GM23338 (cell line): ENCODE data around the gene ACP2.

Experiments
- CREB1 ChIP-seq: fragments of 250-450 bp; sonication (Bioruptor Pico); IDR thresholded peaks from 2 replicates; pipeline ENCODE4 v1.5.0; 2020; ENCODE audit warnings: low read depth, mild to moderate bottlenecking, moderate library complexity
- EZH2 ChIP-seq: fragments of 200-600 bp; sonication (generic); IDR thresholded peaks from one replicate; pipeline ENCODE4 v1.8.0; 2017; ENCODE audit warnings: antibody characterized with exemption, mild to moderate bottlenecking, low read depth; ENCODE audit not compliant: unreplicated experiment
- EZH2phosphoT487 ChIP-seq: fragments of 200-600 bp; sonication (generic); IDR thresholded peaks from one replicate; pipeline ENCODE4 v1.8.1; 2018; ENCODE audit warnings: antibody characterized with exemption; ENCODE audit not compliant: unreplicated experiment
- POLR2AphosphoS5 ChIP-seq: IDR thresholded peaks from 2 replicates; pipeline ENCODE4 v1.6.1; 2016; ENCODE audit warnings: antibody characterized with exemption, low read depth
- ZNF114 ChIP-seq: fragments of 250-450 bp; sonication (Bioruptor Pico); IDR thresholded peaks from 2 replicates; pipeline ENCODE4 v1.5.0; 2020; ENCODE audit warnings: mild to moderate bottlenecking, moderate library complexity
- TF ChIP-seq, protein P1 (sequence below), 2 experiments: fragments of 200-600 bp in 1 of 2; sonication (generic) in 1 of 2; conservative IDR thresholded peaks; 2 replicates each; pipeline versions ENCODE4 v1.5.1 to v1.6.1; 2016 to 2017; ENCODE audit warnings: antibody characterized with exemption in 2 of 2, low read depth in 2 of 2, mild to moderate bottlenecking in 2 of 2, moderate library complexity in 1 of 2
- TF ChIP-seq, protein P2 (sequence below): IDR thresholded peaks from one replicate; pipeline ENCODE4 v1.6.1; 2018; ENCODE audit warnings: antibody characterized with exemption; ENCODE audit not compliant: unreplicated experiment

DNA sequence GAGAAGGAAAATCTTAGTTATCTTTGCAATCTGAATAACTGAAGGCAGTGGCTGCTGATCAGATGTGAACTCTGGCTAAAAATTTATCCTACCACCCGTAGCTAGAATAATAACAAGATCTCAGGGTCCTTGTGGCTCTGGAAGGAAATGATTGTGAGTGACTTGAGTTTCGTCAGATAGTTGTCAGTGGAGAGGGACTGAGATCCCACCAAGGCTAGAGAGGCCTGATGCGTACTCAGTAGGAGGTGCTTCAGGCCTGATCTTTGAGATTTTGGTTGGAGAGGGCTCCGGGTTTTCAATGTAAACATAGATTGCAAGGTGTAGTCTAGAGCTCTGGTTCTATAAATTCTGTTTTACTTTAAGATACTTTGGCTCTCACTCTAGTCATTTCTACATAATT is 22.7 kb upstream of the ACP2 start:
- TF ChIP-seq EZH2phosphoT487 = no peak
- TF ChIP-seq, protein P1, sequence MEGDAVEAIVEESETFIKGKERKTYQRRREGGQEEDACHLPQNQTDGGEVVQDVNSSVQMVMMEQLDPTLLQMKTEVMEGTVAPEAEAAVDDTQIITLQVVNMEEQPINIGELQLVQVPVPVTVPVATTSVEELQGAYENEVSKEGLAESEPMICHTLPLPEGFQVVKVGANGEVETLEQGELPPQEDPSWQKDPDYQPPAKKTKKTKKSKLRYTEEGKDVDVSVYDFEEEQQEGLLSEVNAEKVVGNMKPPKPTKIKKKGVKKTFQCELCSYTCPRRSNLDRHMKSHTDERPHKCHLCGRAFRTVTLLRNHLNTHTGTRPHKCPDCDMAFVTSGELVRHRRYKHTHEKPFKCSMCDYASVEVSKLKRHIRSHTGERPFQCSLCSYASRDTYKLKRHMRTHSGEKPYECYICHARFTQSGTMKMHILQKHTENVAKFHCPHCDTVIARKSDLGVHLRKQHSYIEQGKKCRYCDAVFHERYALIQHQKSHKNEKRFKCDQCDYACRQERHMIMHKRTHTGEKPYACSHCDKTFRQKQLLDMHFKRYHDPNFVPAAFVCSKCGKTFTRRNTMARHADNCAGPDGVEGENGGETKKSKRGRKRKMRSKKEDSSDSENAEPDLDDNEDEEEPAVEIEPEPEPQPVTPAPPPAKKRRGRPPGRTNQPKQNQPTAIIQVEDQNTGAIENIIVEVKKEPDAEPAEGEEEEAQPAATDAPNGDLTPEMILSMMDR (conservative IDR thresholded peaks at IDR 0.05; ENCODE audit: low read depth in 2 of 2) = no peak
- TF ChIP-seq, protein P2, sequence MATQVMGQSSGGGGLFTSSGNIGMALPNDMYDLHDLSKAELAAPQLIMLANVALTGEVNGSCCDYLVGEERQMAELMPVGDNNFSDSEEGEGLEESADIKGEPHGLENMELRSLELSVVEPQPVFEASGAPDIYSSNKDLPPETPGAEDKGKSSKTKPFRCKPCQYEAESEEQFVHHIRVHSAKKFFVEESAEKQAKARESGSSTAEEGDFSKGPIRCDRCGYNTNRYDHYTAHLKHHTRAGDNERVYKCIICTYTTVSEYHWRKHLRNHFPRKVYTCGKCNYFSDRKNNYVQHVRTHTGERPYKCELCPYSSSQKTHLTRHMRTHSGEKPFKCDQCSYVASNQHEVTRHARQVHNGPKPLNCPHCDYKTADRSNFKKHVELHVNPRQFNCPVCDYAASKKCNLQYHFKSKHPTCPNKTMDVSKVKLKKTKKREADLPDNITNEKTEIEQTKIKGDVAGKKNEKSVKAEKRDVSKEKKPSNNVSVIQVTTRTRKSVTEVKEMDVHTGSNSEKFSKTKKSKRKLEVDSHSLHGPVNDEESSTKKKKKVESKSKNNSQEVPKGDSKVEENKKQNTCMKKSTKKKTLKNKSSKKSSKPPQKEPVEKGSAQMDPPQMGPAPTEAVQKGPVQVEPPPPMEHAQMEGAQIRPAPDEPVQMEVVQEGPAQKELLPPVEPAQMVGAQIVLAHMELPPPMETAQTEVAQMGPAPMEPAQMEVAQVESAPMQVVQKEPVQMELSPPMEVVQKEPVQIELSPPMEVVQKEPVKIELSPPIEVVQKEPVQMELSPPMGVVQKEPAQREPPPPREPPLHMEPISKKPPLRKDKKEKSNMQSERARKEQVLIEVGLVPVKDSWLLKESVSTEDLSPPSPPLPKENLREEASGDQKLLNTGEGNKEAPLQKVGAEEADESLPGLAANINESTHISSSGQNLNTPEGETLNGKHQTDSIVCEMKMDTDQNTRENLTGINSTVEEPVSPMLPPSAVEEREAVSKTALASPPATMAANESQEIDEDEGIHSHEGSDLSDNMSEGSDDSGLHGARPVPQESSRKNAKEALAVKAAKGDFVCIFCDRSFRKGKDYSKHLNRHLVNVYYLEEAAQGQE = no peak
- TF ChIP-seq ZNF114 = no peak
- no peak for TF ChIP-seq CREB1 (CRISPR knock-in tag)
- TF ChIP-seq POLR2AphosphoS5 = no peak
- TF ChIP-seq EZH2 = no peak
